ENCODE data around the gene TALDO1. TPM values are rescaled to one million over a fixed set of nuclear protein-coding genes. Genes with fewer than 3 reads are reported as not detected.

TALDO1 gene
- total RNA-seq, 1 experiment from 2014 or later = 314 TPM

GRCh38 chr11:796565-797295, 49.5 kb downstream of the TALDO1 start:
- H3K4me3 Mint-ChIP-seq = peak overlapping the region; percentile 76
- no peaks in the 10 kb centered on the region for H3K9me3 Mint-ChIP-seq
- ChIA-PET CTCF (interaction anchor here (1.1 to 2.1 kb wide), 2 partner anchors 13 to 70 kb away, joined by 3 to 13 read pairs; no protein-coding TSS in a partner anchor), POLR2A (interaction anchor here (1.3 to 1.7 kb wide), 3 partner anchors 13 to 20 kb away, joined by 3 to 8 read pairs (median 4); partner anchors contain the start of genes GATD1 and RPLP2)
- TF ChIP-seq TP53 (CRISPR knock-in tag; IDR thresholded peaks at IDR 0.05) (no peak), TCF7 (CRISPR knock-in tag; IDR thresholded peaks at IDR 0.05; ENCODE audit: low read depth) (no peak), ZNF281 (CRISPR knock-in tag; IDR thresholded peaks at IDR 0.05) (no peak), CBFB (CRISPR knock-in tag; IDR thresholded peaks at IDR 0.05; ENCODE audit: low read depth) (no peak)
- H3K27me3 Mint-ChIP-seq (ENCODE audit: low read depth) = no peaks in the 10 kb centered on the region
- 0 out of 2 replicates have a peak overlapping the region, but pooled peaks have one; percentile 45 for H3K27ac Mint-ChIP-seq
- no peak for ATAC-seq
- no peaks in the 10 kb centered on the region for H3K36me3 Mint-ChIP-seq
- H3K4me1 Mint-ChIP-seq = peaks cover 13% of the 10 kb centered on the region
- no peak for DNase-seq (ENCODE audit: low spot score)

- Mint-ChIP-seq H3K4me3 (peak overlapping the region; percentile 76), H3K9me3 (no peaks in the 10 kb centered on the region), H3K27ac (no peak overlapping the region), H3K27me3 (ENCODE audit: low read depth) (no peaks in the 10 kb centered on the region), H3K36me3 (no peaks in the 10 kb centered on the region), H3K4me1 (peaks cover 13% of the 10 kb centered on the region)
- ATAC-seq (peak; percentile 32), DNase-seq (ENCODE audit: low spot score) (peak; percentile 72)
- POLR2A ChIA-PET = interaction anchor here (1.3 to 1.7 kb wide), 3 partner anchors 12 to 21 kb away, joined by 3 to 8 read pairs (median 4); partner anchors contain the start of genes GATD1 and RPLP2
- CTCF ChIA-PET = interaction anchor here (1.1 to 2.1 kb wide), 2 partner anchors 13 to 71 kb away, joined by 3 to 13 read pairs; no protein-coding TSS in a partner anchor
- no peak for TF ChIP-seq NFATC4 (CRISPR knock-in tag; IDR thresholded peaks at IDR 0.05)
- TF ChIP-seq E2F5 (CRISPR knock-in tag; IDR thresholded peaks at IDR 0.05) = 0 out of 2 replicates have a peak, but pooled peaks have one; percentile 21
- no peak for TF ChIP-seq ZBTB21 (CRISPR knock-in tag; IDR thresholded peaks at IDR 0.05; ENCODE audit: borderline replicate concordance)
- TF ChIP-seq ATF3 (CRISPR knock-in tag; conservative IDR thresholded peaks at IDR 0.05) = no peak
- TF ChIP-seq ZNF219 (CRISPR knock-in tag; IDR thresholded peaks at IDR 0.05; ENCODE audit: borderline replicate concordance) = no peak
- TF ChIP-seq PRDM15 (CRISPR knock-in tag; IDR thresholded peaks at IDR 0.05) = no peak
- no peak for TF ChIP-seq SMAD4 (CRISPR knock-in tag; IDR thresholded peaks at IDR 0.05)
- no peak for TF ChIP-seq ZNF232 (CRISPR knock-in tag; IDR thresholded peaks at IDR 0.05)
- TF ChIP-seq ARID4B (CRISPR knock-in tag; IDR thresholded peaks at IDR 0.05; ENCODE audit: borderline replicate concordance) = 0 out of 2 replicates have a peak, but pooled peaks have one; percentile 7
- TF ChIP-seq FOXP4 (CRISPR knock-in tag; IDR thresholded peaks at IDR 0.05) = no peak
- TF ChIP-seq ETV6 (CRISPR knock-in tag; IDR thresholded peaks at IDR 0.05) = 0 out of 2 replicates have a peak, but pooled peaks have one; percentile 12
- TF ChIP-seq ZNF263 (CRISPR knock-in tag; IDR thresholded peaks at IDR 0.05; ENCODE audit: low read depth) = no peak
- 0 out of 2 replicates have a peak, but pooled peaks have one; percentile 20 for TF ChIP-seq RELA (CRISPR knock-in tag; IDR thresholded peaks at IDR 0.05; ENCODE audit: borderline replicate concordance)
Measured at GRCh38 chr11:797296-798092, 50.2 kb downstream of the TALDO1 start.

All from WTC11 (cell line).